CD4-positive, alpha-beta T cell (primary cell): ENCODE data around the gene TLE6. TPM values are rescaled to one million over a fixed set of nuclear protein-coding genes. Genes with fewer than 3 reads are reported as not detected.

Experiments used
- ATAC-seq: fragments of 200-7000 bp; cut with Tn5 transposase; one replicate; pipeline ENCODE4 v1.10.0; 2022; ENCODE audit warnings: mild to moderate bottlenecking; ENCODE audit not compliant: poor library complexity
- CTCF ChIA-PET: fragments of 350-600 bp; sonication (Branson Sonifier 250); formaldehyde crosslinking; loops from one replicate; lab custom pipeline; 2021; ENCODE audit warnings: antibody characterized with exemption, inconsistent platforms; lab: Charles Lee
- POLR2A ChIA-PET: fragments of 350-600 bp; sonication (Branson Sonifier 250); formaldehyde crosslinking; loops from one replicate; lab custom pipeline; 2021; ENCODE audit warnings: antibody characterized with exemption, inconsistent platforms; lab: Charles Lee
- DNase-seq, 14 experiments: peaks; one replicate each; pipeline ENCODE4 v3.0.0-alpha.2; 2013 to 2020; ENCODE audit warnings: mixed read lengths in 2 of 14
- H3K27ac ChIP-seq, 2 donors: one replicate each; pipeline versions ENCODE4 v1.5.1 to v1.7.0; 2013; ENCODE audit warnings: low read length in 2 of 2, low read depth in 1 of 2, mild to moderate bottlenecking in 1 of 2
- H3K27me3 ChIP-seq, 2 experiments: 1 replicate in 1 of 2; 2 replicates in 1 of 2; pipeline versions ENCODE4 v1.6.1 to v1.7.0; 2013; ENCODE audit warnings: low read length in 2 of 2, control low read depth in 1 of 2, mild to moderate bottlenecking in 1 of 2, moderate library complexity in 1 of 2; ENCODE audit not compliant: insufficient read depth in 2 of 2, control insufficient read depth in 1 of 2
- H3K36me3 ChIP-seq: one replicate; pipeline ENCODE4 v1.6.1; 2013; ENCODE audit warnings: low read length, control low read depth; ENCODE audit not compliant: insufficient read depth
- H3K4me1 ChIP-seq: one replicate; pipeline ENCODE4 v1.6.1; 2013; ENCODE audit warnings: low read length, control low read depth; ENCODE audit not compliant: insufficient read depth
- H3K4me3 ChIP-seq: one replicate; pipeline ENCODE4 v1.5.1; 2013; ENCODE audit warnings: mild to moderate bottlenecking, low read length, moderate library complexity
- H3K9me3 ChIP-seq, 2 experiments: 1 replicate in 1 of 2; 2 replicates in 1 of 2; pipeline versions ENCODE4 v1.6.1 to v1.7.0; 2013; ENCODE audit warnings: low read length in 2 of 2, mild to moderate bottlenecking in 2 of 2, control low read depth in 1 of 2, moderate library complexity in 1 of 2; ENCODE audit not compliant: control insufficient read depth in 1 of 2, insufficient read depth in 1 of 2
- H3K27ac Mint-ChIP-seq: one replicate; pipeline ENCODE4 v1.8.0; 2020; ENCODE audit warnings: mixed read lengths
- H3K27me3 Mint-ChIP-seq: one replicate; pipeline ENCODE4 v1.8.0; 2021; ENCODE audit warnings: mixed read lengths
- H3K36me3 Mint-ChIP-seq: one replicate; pipeline ENCODE4 v1.8.0; 2021; ENCODE audit warnings: low read depth, mixed read lengths
- H3K4me1 Mint-ChIP-seq: one replicate; pipeline ENCODE4 v1.8.0; 2021; ENCODE audit warnings: low read depth, mixed read lengths
- H3K4me3 Mint-ChIP-seq: one replicate; pipeline ENCODE4 v1.8.0; 2020; ENCODE audit warnings: mild to moderate bottlenecking, mixed read lengths
- H3K9me3 Mint-ChIP-seq: one replicate; pipeline ENCODE4 v1.8.0; 2020; ENCODE audit warnings: mixed read lengths
- intact Hi-C, 2 experiments: fragments of 100-400 bp; cut with DNase I in 1 of 2; cut with micrococcal nuclease in 1 of 2; formaldehyde crosslinking; loops; one replicate each; pipeline versions ENCODE4 v1.15.1 to v1.9.0; 2023 to 2025; cut with DNase I, micrococcal nuclease
- total RNA-seq, 174 experiments: library from RNA in 2 of 174; stranded (reverse) in 2 of 174; gene quantifications; one replicate each; pipeline ENCODE4 v1.2.3 and lab custom pipeline; 2021 to 2026
- TF ChIP-seq, protein P1 (sequence below): fragments of 200-600 bp; IDR thresholded peaks from one replicate; pipeline ENCODE4 v1.8.0; 2022; ENCODE audit warnings: antibody characterized with exemption, mild to moderate bottlenecking

Gene TLE6
- total RNA-seq, 2 experiments from 2014 or later = not detected

DNA sequence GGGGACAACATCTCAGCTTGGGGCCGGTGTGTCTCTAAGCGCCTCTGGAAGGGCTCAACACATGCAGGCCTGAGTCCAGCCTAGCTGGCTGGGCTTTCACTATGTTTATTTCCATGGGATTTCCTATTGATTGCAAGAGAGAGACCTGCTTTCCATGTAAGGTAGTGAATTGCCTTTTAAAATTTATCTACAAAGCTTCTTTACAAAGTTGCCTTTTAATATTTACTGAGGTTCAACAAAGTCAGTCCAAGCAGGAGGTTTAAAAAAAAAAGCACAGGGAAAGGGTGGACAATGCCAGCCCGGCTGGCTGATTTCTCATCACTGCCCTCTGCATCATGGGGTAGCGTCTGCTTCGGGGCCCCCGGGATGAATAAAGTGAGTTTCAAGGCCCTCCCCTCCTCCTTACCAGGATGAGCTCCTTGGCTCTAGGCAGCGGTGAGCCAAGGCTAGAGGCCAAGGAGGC is 35.9 kb downstream of the TLE6 start:
- H3K27ac ChIP-seq = no peak overlapping the region
- no peaks in the 10 kb centered on the region for H3K27me3 Mint-ChIP-seq
- POLR2A ChIA-PET = no interaction called here
- no peak overlapping the region for H3K4me3 Mint-ChIP-seq
- H3K4me3 ChIP-seq = no peak overlapping the region
- CTCF ChIA-PET = no interaction called here
- DNase-seq = no peak
- H3K9me3 ChIP-seq = no peaks in the 10 kb centered on the region
- no peaks in the 10 kb centered on the region for H3K4me1 Mint-ChIP-seq
- no peaks in the 10 kb centered on the region for H3K4me1 ChIP-seq
- intact Hi-C loops = no loop called here
- ATAC-seq = no peak
- peaks cover 14% of the 10 kb centered on the region for H3K36me3 ChIP-seq
- H3K27me3 ChIP-seq = no peaks in the 10 kb centered on the region
- H3K9me3 Mint-ChIP-seq = no peaks in the 10 kb centered on the region
- no peak overlapping the region for H3K27ac Mint-ChIP-seq
- TF ChIP-seq, protein P1, sequence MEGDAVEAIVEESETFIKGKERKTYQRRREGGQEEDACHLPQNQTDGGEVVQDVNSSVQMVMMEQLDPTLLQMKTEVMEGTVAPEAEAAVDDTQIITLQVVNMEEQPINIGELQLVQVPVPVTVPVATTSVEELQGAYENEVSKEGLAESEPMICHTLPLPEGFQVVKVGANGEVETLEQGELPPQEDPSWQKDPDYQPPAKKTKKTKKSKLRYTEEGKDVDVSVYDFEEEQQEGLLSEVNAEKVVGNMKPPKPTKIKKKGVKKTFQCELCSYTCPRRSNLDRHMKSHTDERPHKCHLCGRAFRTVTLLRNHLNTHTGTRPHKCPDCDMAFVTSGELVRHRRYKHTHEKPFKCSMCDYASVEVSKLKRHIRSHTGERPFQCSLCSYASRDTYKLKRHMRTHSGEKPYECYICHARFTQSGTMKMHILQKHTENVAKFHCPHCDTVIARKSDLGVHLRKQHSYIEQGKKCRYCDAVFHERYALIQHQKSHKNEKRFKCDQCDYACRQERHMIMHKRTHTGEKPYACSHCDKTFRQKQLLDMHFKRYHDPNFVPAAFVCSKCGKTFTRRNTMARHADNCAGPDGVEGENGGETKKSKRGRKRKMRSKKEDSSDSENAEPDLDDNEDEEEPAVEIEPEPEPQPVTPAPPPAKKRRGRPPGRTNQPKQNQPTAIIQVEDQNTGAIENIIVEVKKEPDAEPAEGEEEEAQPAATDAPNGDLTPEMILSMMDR = no peak
- peaks cover 21% of the 10 kb centered on the region for H3K36me3 Mint-ChIP-seq

DNA sequence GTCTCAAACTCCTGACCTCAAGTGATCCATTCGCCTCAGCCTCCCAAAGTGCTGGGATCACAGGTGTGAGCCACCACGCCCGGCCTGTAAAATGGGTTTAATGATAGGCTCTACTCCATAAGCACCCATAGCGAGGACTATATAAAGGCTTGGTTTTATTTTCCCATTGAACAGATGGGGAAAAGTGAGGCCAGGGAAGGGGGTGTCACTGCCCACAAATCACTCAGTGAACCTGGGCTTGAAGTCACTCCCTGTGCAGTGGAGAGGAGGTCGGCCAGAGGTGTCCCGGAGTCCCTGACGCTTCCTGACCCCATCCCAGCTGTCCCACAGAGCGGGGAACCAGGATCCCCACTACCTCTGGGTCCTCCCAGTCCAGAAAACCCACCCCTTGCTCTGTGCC is 36.8 kb downstream of the TLE6 start:
- Histone ChIP-seq H3K4me3 (no peak overlapping the region), H3K9me3 (no peaks in the 10 kb centered on the region), H3K36me3 (peaks cover 14% of the 10 kb centered on the region), H3K27me3 (no peaks in the 10 kb centered on the region), H3K27ac (no peak overlapping the region), H3K4me1 (no peaks in the 10 kb centered on the region)
- Mint-ChIP-seq H3K9me3 (no peaks in the 10 kb centered on the region), H3K4me1 (no peaks in the 10 kb centered on the region), H3K27me3 (no peaks in the 10 kb centered on the region), H3K36me3 (peaks cover 21% of the 10 kb centered on the region), H3K4me3 (no peak overlapping the region), H3K27ac (no peak overlapping the region)
- ChIA-PET CTCF (no interaction called here), POLR2A (no interaction called here)
- TF ChIP-seq, protein P1 = no peak
- no peak for ATAC-seq
- intact Hi-C loops = no loop called here
- DNase-seq = no peak

- ATAC-seq (no peak), DNase-seq (no peak)
- H3K36me3 Mint-ChIP-seq = peaks cover 21% of the 10 kb centered on the region
- H3K4me1 Mint-ChIP-seq = no peaks in the 10 kb centered on the region
- Histone ChIP-seq H3K27me3 (no peaks in the 10 kb centered on the region), H3K4me3 (no peak overlapping the region), H3K9me3 (no peaks in the 10 kb centered on the region), H3K27ac (no peak overlapping the region), H3K36me3 (peaks cover 14% of the 10 kb centered on the region), H3K4me1 (no peaks in the 10 kb centered on the region)
- CTCF ChIA-PET = no interaction called here
- POLR2A ChIA-PET = interaction anchor here (1.6 kb wide), 1 partner anchor 21 kb away, joined by 5 read pairs; no protein-coding TSS in a partner anchor
- H3K9me3 Mint-ChIP-seq = no peaks in the 10 kb centered on the region
- no peak overlapping the region for H3K27ac Mint-ChIP-seq
- no peaks in the 10 kb centered on the region for H3K27me3 Mint-ChIP-seq
- H3K4me3 Mint-ChIP-seq = no peak overlapping the region
- TF ChIP-seq, protein P1 = no peak
- intact Hi-C loops = no loop called here
These were observed 38.0 kb downstream of the TLE6 start for GRCh38 chr19:3015126-3016057.
